SH-SY5Y (cell line): ENCODE data around the gene TBC1D4.

Experiments
- GATA2 ChIP-seq: IDR thresholded peaks from 2 replicates; pipeline ENCODE4 v1.6.1; 2011; ENCODE audit warnings: mild to moderate bottlenecking, low read depth, low read length
- GATA3 ChIP-seq: IDR thresholded peaks from 2 replicates; pipeline ENCODE4 v1.6.1; 2011; ENCODE audit warnings: low read depth, mild to moderate bottlenecking, low read length, moderate library complexity

- TF ChIP-seq GATA2 (no peak), GATA3 (no peak)
Measured at GRCh38 chr13:75422028-75422427, 59.9 kb downstream of the TBC1D4 start.
